Activated naive CD4-positive, alpha-beta T cell (primary cell): ENCODE results near the gene NR2F1.
"Not testable (repeated sequence)": the region's sequence is repeated elsewhere in the genome, so short reads cannot be mapped to it uniquely, and the experiment has no call there.

ENCODE experiments used
- DNase-seq, 4 experiments: peaks; one replicate each; lab custom pipeline; 2025; lab: John Stamatoyannopoulos, UW

The NR2F1 gene

GRCh38 chr5:93582677-93583438, at the start of gene NR2F1:
Gene NR2F1 (plus strand): TSS chr5:93583222. CDS start chr5:93585024, 1,802 bp downstream.
- DNase-seq, result no peak

- no peak for DNase-seq
These were observed 37.1 kb upstream of the NR2F1 start for GRCh38 chr5:93545872-93546271.

DNA sequence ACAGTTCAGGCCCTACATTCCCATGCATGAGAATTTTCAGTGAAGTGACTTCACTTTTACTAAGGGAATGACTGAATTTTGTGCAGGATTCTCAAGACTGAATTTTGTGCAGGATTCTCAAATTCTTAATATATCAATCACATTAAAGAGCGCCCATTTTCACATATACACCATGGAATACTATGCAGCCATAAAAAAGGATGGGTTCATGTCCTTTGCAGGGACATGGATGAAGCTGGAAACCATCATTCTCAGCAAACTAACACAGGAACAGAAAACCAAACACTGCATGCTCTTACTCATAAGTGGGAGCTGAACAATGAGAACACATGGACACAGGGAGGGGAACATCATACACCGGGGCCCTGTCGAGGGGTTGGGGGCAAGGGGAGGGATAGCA, 33.4 kb upstream of the NR2F1 start:
- not testable (repeated sequence) for DNase-seq

DNA sequence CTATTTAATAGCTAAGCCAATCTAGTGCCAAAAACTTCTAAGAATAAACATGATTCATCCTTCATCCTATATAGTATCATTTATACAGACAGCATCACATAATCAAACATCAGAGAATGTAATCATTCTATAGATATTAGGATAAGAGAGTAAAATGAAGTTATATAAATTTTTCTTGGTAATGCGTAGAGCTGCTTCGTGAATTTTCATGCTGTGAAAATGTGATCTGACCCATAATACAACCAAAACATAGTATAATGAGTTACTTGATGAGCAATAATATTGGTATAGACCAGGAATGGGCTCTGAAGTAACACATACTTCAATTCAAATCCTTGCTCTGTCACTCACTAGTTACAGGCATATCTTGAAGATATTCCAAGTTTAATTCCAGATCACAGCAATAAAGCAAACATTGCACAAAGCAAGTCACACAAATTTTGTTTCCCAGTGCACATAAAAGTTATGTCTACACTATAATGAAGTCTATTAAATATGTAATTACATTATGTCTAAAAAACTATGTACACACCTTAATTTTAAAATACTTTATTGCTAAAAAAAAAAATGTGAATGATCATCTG, 25.9 kb upstream of the NR2F1 start:
- DNase-seq, result no peak

GRCh38 chr5:93566091-93566490, 16.9 kb upstream of the NR2F1 start:
- DNase-seq, result no peak

DNA sequence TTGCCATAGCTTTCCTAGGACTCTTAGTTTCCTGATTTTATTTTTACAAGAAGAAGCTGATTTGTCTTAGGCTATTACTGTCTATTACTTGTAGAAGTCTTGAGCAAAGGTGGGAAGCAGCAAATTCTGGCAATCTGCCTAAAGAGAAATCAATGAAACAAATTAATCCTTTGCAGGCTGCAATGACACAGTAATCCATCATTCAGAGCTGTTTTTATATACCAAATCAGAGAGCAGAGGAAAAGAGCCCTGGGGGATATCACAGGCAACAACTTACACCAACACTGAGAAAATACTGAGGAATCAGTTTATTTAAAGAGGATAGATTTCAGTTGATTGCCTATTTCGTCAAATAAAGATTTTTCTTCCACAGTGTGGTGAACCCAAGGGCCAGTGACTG, 15.6 kb upstream of the NR2F1 start:
- no peak for DNase-seq

DNA sequence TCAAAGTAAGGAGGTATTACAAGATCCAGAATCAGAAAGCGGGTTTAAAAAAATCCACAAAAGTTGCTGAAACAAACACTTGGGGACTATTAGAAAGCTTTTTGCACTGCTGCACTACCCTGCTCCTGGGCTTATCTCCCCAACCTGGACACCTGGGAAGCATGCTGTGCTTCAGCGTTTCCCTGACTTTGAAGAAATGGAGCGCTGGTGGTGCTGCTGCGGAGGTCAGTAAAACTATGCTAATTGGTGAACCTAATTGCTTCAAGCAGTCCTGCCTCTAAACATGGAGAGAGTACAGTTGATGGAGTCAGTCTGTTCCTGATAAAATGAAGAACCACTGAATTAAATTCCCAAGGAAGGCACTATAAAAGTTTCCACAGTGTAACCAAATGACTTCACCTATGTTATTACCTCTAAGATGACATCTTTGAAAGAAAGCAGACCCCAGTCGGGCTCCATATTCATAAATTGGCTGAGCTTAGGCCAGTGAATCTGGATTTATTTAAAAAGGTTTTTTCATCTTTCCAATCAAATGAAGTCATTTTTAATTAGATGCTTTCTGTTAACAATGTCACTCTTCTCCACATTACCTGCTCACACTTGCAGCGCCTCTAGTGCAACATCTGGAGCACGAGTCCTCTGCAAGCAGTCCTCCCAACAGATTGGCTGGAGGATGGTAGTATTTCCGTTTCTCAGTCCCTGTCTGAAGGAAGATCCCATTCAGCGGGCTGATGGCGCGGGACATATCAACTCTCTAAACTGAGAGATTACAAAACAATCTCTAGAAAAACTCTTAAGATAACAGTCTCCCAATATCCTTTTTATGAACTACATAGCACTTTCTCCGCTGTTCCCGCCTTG, 13.5 kb upstream of the NR2F1 start:
- DNase-seq, result no peak

- no peak for DNase-seq
These were observed 12.5 kb upstream of the NR2F1 start for GRCh38 chr5:93570294-93571113.

GRCh38 chr5:93571114-93571949, 11.7 kb upstream of the NR2F1 start:
- no peak for DNase-seq

DNA sequence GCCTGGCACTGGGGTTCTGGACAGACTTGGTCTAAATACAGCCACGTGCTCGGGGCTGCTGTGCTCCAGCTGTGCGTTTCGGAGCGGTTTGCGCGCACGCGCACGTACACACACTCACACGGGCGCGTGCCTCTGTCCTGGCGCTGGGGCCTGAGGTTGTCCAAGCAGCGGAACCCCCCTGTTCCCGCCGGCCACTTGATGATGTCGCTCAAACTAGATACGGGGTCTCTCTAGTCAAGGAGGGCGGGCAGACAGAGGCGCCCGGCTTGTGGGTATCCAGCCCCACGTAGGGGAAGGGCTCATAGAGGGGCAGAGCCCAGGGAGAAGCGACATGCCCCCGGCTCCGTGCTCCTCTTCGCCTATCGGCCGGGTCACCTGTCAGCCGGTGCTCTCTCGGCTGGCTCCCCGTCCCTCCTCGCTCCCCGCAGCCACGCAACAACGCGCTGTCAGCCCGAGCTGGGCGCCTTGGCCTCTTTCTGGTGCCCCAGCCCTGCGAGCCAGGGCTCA, 10.9 kb upstream of the NR2F1 start:
- DNase-seq, result no peak

DNA sequence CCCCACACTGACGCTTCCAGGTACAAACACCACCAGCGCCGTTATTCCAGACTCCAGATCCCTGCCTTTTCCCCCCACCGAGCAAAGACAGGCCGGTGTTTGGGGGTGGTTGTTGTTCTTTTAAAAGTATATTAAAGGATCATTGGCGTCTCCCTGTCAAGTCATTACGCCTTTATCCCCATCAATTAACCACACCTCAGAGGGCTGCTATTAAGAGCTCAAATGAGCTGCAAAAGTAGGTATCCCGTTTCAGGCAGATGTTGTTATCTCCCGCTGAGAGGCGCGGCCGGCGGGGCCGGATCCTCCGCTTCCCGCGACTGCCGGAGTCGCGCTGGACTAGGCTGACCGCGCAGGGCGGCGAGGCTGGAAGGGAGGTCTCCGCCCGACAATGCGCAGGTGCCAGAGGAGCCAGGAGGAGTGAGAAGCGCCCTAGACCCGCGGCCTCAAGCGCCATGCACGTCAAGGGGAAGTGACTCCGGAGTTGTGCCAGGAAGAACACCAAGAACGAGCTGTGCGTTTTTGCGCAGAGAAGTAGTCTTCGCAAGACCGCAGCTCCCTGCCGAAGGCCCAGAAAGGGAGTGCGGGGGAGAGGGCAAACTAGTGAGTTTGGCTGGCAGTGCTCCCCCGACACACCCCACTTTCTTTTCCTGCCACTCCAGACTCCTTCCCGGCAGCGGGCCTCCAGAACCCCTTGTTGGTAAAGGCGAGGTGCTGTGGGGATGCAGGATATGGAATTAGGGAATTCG, 10.2 kb upstream of the NR2F1 start:
- DNase-seq, result no peak

DNA sequence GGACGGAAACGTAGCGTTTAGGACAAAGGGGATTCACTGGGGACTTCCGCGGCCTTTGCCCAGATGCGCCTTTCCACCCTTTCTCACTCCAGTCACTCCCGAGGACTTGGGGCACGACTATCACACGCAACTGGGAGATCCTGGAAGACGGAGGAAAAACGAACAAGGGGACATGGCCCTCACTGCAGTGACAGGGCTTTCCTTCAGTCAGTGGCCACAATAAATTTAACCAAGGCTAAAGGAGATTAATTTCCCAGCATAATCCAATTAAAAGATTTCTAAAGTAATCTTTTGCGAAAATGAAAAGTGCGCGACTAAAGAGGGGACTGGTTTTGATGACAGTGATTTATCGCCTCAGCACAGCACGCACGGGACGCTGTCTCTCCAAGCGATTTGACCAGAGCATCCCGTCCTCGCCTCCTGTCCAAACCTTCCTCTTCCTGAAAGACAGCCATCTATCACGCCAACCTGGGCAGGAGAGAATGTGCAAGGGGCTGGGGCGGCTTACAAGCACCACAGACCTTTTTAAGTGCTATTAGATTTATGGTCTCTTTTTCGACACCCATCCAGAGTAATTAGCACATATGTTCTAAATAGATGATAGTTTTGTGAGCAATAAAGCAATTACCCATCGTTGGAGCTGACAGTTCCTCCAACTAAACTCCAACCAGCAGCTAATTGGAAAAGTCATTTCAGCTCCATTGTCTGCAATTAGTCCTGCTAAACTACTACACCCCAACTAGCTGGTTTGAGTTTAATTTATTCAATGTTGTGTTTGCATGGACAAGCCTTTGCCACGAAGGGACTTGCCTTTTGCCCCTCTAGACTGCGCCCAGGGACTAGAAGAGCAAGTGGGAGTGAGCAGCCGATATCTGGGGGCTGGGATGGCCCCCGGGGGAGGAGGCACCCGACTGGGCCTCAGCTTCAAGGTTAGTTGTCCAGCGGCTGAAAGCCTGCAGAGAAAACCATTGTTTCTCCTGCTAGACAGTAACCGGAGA, 9.4 kb upstream of the NR2F1 start:
- DNase-seq, result no peak

DNA sequence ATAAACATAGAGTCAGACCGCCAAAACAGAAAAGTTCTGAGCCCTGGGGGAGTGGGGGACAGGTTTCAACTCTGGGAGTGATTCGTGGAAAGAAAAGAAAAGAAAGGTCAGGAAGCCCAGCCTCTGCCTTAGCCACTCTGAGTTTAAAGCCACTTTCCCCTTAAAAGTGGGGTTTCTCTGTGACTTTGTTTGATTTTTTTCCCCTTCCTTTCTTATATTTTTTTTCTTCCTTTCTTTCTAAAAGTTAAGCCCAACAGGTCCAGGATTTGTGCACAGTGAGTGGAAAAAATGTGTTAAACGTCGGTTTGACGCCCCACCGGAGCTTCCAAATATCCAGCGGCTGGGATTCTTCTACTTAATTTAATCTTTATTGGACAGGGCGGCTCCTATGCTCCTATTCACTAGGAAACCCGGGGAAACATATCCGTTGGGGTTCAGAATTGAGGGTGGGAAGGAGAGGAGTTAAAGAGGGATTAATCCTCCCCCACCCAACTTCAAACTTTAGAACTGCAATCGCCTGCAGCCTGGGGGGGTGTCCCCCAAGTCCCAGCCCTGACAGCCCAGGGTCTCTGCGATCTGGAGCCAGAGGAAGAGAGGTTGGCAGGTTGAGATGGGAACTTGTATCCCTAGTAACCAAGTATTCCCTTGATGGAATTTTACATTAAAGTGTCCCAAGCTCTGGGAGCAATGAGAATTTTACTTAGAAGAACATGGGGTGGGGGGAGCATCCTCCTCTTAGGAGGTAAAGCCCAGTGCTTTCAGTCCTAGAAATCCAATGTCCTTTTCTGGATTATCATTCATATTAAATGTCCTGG, 8.3 kb upstream of the NR2F1 start:
- DNase-seq, result no peak

GRCh38 chr5:93575461-93576414, 7.3 kb upstream of the NR2F1 start:
- DNase-seq, result no peak

DNA sequence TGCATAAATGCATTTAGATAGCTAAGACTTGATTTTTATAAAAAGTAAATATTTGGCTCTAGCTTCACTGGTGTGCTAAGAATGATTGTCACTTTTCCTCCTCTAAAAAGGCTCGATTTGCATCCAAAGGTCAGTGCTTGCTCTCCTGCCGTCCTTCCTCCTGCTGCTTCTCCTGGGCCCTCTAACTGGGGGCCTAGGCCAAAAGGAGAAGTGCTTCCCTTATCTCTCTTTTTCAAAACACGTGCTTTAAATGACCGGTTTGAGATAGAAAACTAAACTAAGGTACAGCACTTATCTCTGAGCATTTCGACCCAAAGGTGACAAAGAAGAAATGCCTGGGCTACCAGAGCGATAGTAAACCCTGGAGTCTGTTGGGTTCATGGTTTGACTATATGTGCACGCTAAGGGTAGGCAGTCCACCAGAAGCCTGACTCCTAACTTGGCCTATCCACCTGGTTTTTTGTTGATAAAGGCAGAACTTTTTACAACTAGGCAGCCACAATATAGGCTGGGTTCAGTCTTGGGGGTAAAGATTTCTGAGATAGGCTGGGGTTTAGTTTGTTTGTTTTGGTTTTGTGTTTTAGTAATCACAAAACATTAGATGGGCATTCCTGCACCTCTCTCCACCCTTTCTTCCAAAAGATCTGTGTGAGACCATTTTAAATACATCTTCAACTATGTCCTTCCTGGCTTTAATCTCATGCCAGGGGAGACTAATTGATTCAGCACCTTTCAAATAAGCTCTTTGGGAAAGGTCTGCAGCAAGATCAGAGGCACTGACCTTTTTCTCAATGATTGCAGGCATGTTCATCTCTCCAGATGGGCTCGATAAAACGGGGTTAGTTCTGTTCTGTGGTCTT, 5.8 kb upstream of the NR2F1 start:
- no peak for DNase-seq
